Measurements from ENCODE around the gene FILIP1L.

FILIP1L gene

DNA sequence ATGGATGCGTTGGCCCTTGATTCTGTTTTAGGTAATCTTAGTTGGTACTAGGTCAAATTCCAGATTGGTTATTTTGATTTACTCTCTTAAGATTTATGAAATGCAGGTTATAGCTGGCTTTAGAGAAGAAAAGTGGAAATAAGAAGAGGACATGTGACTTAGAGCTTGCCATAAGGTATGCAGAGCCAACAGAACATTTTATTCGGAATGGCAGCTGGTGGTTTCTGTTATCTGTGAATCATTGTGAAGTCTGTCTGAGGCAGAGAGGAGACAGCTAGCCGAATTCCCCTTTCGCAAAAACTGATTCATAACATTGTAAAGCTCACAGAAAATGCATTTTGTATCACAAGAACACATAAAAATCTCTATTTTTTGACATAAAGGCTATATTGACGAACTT lies 82.1 kb downstream of the FILIP1L start:
- H3K27me3 ChIP-seq (ENCODE audit: control insufficient read depth, insufficient read depth, low read length), result no peaks in the 10 kb centered on the region
- H3K4me1 ChIP-seq (ENCODE audit: control insufficient read depth, insufficient read depth, low read length), result peaks cover 21% of the 10 kb centered on the region
- peak overlapping the region; percentile 48 for H3K4me2 ChIP-seq (ENCODE audit: low read length)
- no peak overlapping the region for H3K4me3 ChIP-seq (ENCODE audit: low read length)
- H3K9ac ChIP-seq (ENCODE audit: low read depth, low read length), result peak overlapping the region; percentile 8
- no peaks in the 10 kb centered on the region for H3K36me3 ChIP-seq (ENCODE audit: insufficient read depth, low read length)
- H3K9me3 ChIP-seq (replicated peaks; ENCODE audit: low read length), result no peaks in the 10 kb centered on the region

DNA sequence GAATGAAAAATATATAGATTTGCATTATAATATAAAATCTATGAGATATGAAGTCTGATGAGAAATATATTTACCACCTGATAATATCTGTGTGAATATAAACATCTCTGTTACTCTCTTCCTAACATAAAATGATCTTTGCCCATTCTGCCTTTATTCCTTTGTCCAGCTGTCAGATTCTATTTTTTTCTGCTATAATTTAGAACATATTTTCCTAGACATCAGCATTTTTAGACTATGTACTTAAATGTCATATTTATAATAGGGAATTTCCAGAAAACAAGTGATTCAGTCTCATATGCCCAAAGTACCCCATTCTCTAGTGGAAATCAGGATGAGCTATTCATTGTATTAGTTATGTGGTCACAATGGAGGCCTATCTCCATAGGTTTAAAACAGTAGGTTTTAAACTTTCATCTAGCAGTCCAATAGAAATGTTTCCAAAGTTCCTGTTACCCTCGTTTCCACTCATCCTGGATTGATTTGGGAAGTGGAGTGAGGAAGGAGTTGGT lies 83.3 kb downstream of the FILIP1L start:
- Histone ChIP-seq H3K4me1 (ENCODE audit: control insufficient read depth, insufficient read depth, low read length) (peaks cover 21% of the 10 kb centered on the region), H3K9me3 (replicated peaks; ENCODE audit: low read length) (no peaks in the 10 kb centered on the region), H3K36me3 (ENCODE audit: insufficient read depth, low read length) (no peaks in the 10 kb centered on the region), H3K4me2 (ENCODE audit: low read length) (no peak overlapping the region), H3K4me3 (ENCODE audit: low read length) (no peak overlapping the region), H3K27me3 (ENCODE audit: control insufficient read depth, insufficient read depth, low read length) (no peaks in the 10 kb centered on the region), H3K9ac (ENCODE audit: low read depth, low read length) (no peak overlapping the region)

DNA sequence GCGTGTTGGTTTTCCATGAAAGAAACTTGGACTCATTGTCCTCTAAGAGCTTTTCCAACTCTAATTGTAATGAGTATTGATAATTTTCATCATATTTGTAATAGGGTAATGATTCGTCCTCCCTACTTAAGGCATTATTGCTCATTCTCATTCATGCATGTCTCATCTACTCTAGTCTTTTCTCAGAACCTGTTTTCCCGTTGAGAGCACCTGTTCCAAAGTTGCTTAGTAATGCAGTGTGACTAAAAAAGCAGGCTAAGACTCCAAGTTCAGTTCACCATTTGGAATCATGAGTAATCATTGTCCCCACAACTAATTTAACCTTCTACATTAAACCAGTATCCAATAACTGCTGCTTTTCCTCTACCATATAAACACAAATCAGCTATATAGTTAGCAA lies 84.0 kb downstream of the FILIP1L start:
- H3K9ac ChIP-seq (ENCODE audit: low read depth, low read length), result no peak overlapping the region
- H3K9me3 ChIP-seq (replicated peaks; ENCODE audit: low read length), result no peaks in the 10 kb centered on the region
- no peaks in the 10 kb centered on the region for H3K27me3 ChIP-seq (ENCODE audit: control insufficient read depth, insufficient read depth, low read length)
- H3K4me1 ChIP-seq (ENCODE audit: control insufficient read depth, insufficient read depth, low read length), result peaks cover 21% of the 10 kb centered on the region
- H3K4me2 ChIP-seq (ENCODE audit: low read length), result no peak overlapping the region
- H3K4me3 ChIP-seq (ENCODE audit: low read length), result no peak overlapping the region
- H3K36me3 ChIP-seq (ENCODE audit: insufficient read depth, low read length), result no peaks in the 10 kb centered on the region

DNA sequence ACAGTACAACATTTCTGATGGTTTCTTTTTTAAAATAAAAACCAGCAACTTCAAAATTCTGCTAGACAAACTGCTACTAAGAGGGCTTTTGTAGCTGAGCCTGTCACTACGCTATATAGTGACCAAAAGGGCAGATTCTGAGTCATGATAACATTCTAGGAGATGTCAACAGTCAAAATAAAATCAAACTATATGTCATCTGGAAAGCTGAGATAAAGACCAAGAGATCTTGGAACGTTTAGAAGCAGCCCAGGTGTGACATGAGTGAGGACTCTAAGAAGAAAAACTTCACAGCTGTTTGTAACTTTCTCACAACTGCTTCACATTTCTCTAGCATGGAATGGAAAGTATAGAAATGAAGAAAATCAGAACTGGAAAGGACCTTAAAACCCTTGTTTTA lies 84.6 kb downstream of the FILIP1L start:
- Histone ChIP-seq H3K4me3 (ENCODE audit: low read length) (no peak overlapping the region), H3K9ac (ENCODE audit: low read depth, low read length) (no peak overlapping the region), H3K9me3 (replicated peaks; ENCODE audit: low read length) (no peaks in the 10 kb centered on the region), H3K4me1 (ENCODE audit: control insufficient read depth, insufficient read depth, low read length) (peaks cover 25% of the 10 kb centered on the region), H3K27me3 (ENCODE audit: control insufficient read depth, insufficient read depth, low read length) (no peaks in the 10 kb centered on the region), H3K4me2 (ENCODE audit: low read length) (no peak overlapping the region), H3K36me3 (ENCODE audit: insufficient read depth, low read length) (no peaks in the 10 kb centered on the region)

DNA sequence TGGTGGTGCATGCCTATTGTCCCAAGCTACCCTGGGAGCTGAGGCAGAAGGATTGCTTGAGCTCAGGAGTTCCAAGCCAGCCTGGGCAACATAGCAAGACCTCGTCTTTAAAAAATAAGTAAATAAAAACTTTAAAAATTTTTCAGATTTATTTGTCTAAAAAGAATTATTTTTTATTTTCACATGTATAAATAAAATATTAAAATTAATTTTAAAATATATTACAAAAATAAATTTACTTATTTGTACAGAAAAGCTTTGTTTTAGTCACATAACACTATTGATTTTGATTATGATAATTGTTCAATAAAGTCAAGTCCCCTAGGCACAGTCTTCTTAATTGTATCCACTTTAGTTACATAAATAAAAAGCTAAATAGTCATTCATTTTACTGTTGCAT lies 85.2 kb downstream of the FILIP1L start:
- no peak overlapping the region for H3K9ac ChIP-seq (ENCODE audit: low read depth, low read length)
- peaks cover 27% of the 10 kb centered on the region for H3K4me1 ChIP-seq (ENCODE audit: control insufficient read depth, insufficient read depth, low read length)
- H3K4me3 ChIP-seq (ENCODE audit: low read length), result no peak overlapping the region
- H3K4me2 ChIP-seq (ENCODE audit: low read length), result no peak overlapping the region
- no peaks in the 10 kb centered on the region for H3K9me3 ChIP-seq (replicated peaks; ENCODE audit: low read length)
- H3K36me3 ChIP-seq (ENCODE audit: insufficient read depth, low read length), result no peaks in the 10 kb centered on the region
- H3K27me3 ChIP-seq (ENCODE audit: control insufficient read depth, insufficient read depth, low read length), result no peaks in the 10 kb centered on the region

DNA sequence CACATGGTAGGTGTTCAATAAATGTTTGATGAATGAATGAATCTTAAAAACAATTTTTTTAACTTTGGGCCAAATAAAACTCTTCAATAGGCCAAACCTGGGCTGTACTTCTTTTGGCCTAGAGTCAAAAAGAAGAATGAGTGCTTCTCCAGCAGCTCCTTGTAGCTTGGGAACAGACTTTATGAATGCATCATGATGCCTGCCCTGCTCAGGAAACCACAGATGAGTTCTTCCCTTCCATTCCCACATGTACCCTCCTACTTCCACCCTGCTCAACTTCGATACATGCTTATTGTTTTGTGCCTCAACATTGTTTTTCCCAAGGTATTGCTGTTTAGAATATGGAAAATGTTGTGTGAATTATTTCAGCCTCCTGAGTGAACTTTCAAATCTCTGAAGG lies 87.0 kb downstream of the FILIP1L start:
- H3K9ac ChIP-seq (ENCODE audit: low read depth, low read length), result no peak overlapping the region
- no peak overlapping the region for H3K4me2 ChIP-seq (ENCODE audit: low read length)
- no peaks in the 10 kb centered on the region for H3K36me3 ChIP-seq (ENCODE audit: insufficient read depth, low read length)
- H3K4me3 ChIP-seq (ENCODE audit: low read length), result no peak overlapping the region
- H3K4me1 ChIP-seq (ENCODE audit: control insufficient read depth, insufficient read depth, low read length), result peaks cover 14% of the 10 kb centered on the region
- no peaks in the 10 kb centered on the region for H3K27me3 ChIP-seq (ENCODE audit: control insufficient read depth, insufficient read depth, low read length)
- H3K9me3 ChIP-seq (replicated peaks; ENCODE audit: low read length), result no peaks in the 10 kb centered on the region

DNA sequence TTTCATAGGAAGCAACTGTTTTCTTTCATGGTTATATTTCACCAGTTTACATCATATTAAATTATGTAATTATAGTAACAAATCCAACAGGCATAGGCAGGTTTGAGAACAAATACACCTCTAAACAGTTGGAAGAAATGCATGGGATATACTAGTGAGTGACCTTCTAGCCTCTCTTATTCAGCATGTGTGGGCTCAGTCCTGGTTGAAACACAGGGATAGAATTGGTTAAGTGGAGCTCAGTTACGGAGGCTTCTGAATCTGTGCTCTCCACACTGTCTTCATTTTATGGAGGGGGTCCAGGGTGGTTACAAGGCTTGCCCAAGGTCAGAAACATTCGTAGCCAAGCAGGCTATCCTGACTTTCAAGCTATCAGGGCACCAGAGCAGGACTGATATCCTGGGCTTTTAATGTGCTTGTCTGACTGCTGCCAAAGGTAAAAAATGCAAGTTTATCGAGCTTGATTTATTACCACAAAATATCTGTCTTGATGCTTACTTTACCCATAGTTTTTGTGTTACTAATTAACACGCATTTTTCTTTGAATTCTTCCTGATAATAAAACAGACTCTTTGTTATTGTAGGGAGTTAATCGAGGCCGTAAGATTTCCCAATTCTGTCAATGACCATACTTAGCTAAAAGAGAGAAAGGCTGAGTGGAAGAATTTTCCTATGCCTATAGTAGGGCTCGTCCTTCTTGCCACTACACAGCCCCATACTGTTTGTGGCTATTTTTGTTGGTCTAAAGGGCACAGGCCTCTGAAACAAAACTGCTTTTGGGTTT lies 89.6 kb downstream of the FILIP1L start:
- Histone ChIP-seq H3K4me3 (ENCODE audit: low read length) (no peak overlapping the region), H3K4me1 (ENCODE audit: control insufficient read depth, insufficient read depth, low read length) (peaks cover 6% of the 10 kb centered on the region), H3K9ac (ENCODE audit: low read depth, low read length) (no peak overlapping the region), H3K36me3 (ENCODE audit: insufficient read depth, low read length) (no peaks in the 10 kb centered on the region), H3K9me3 (replicated peaks; ENCODE audit: low read length) (no peaks in the 10 kb centered on the region), H3K27me3 (ENCODE audit: control insufficient read depth, insufficient read depth, low read length) (no peaks in the 10 kb centered on the region), H3K4me2 (ENCODE audit: low read length) (no peak overlapping the region)

DNA sequence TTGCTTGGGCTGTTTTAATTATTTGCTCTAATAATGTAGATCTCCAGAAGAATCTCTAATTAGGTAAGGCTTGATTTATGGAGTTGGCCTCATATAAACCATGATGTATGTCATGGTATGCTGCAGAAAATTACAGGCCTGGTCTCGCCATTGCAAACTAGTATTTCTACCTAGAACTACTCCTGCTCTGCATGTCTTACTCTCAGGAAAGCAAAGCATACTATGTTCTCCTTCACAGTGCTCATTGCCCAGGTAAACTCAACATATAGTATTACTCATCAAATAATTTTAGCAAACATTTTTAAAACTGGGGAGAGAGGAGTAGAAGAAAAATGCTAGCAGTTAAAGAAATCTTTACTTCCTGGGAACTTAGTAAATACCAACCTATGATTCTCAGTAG lies 90.7 kb downstream of the FILIP1L start:
- H3K36me3 ChIP-seq (ENCODE audit: insufficient read depth, low read length), result no peaks in the 10 kb centered on the region
- H3K9ac ChIP-seq (ENCODE audit: low read depth, low read length), result no peak overlapping the region
- no peak overlapping the region for H3K4me2 ChIP-seq (ENCODE audit: low read length)
- no peaks in the 10 kb centered on the region for H3K27me3 ChIP-seq (ENCODE audit: control insufficient read depth, insufficient read depth, low read length)
- peaks cover 6% of the 10 kb centered on the region for H3K4me1 ChIP-seq (ENCODE audit: control insufficient read depth, insufficient read depth, low read length)
- no peaks in the 10 kb centered on the region for H3K9me3 ChIP-seq (replicated peaks; ENCODE audit: low read length)
- H3K4me3 ChIP-seq (ENCODE audit: low read length), result no peak overlapping the region

DNA sequence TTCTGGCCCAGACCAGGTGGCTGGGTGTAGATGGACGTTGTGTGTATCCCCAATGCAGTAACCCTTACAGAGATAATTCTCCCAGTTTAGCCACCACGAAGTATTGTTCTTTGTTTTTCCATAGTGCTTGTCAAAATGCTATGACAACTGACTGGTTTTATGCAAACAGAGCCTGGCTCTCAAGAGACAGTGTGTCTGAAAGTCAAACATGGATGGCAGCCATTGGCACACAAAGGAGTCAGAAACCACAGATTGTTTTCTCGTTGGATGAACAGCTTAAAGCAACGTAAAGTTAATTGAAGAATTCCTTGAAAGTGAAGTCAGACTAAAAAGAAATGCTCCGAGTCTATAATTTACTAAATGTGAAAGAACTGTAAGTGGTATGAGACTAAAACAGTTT lies 91.2 kb downstream of the FILIP1L start:
- Histone ChIP-seq H3K36me3 (ENCODE audit: insufficient read depth, low read length) (no peaks in the 10 kb centered on the region), H3K27me3 (ENCODE audit: control insufficient read depth, insufficient read depth, low read length) (no peaks in the 10 kb centered on the region), H3K4me1 (ENCODE audit: control insufficient read depth, insufficient read depth, low read length) (peaks cover 6% of the 10 kb centered on the region), H3K4me2 (ENCODE audit: low read length) (no peak overlapping the region), H3K9me3 (replicated peaks; ENCODE audit: low read length) (no peaks in the 10 kb centered on the region), H3K9ac (ENCODE audit: low read depth, low read length) (no peak overlapping the region), H3K4me3 (ENCODE audit: low read length) (no peak overlapping the region)

DNA sequence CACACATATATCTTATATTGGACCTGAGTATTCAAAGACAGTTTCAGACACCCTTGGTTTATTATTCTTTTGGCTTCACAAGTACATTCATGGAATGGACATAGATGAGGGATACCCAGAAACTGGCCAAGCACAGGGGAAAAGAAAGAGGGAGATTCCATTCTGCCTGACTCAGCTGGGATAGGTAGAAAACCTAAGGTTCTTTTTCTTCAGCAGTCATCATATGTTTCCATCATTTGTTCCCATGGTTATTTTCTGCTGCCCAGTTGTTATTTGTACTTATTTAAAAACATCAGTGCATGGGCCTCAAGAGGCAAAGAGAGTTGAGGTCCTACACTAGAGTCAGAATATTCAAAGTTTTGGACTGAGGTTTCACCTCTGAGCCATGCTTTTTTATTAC lies 91.8 kb downstream of the FILIP1L start:
- Histone ChIP-seq H3K36me3 (ENCODE audit: insufficient read depth, low read length) (no peaks in the 10 kb centered on the region), H3K4me2 (ENCODE audit: low read length) (no peak overlapping the region), H3K4me1 (ENCODE audit: control insufficient read depth, insufficient read depth, low read length) (peaks cover 6% of the 10 kb centered on the region), H3K27me3 (ENCODE audit: control insufficient read depth, insufficient read depth, low read length) (no peaks in the 10 kb centered on the region), H3K9me3 (replicated peaks; ENCODE audit: low read length) (no peaks in the 10 kb centered on the region), H3K4me3 (ENCODE audit: low read length) (no peak overlapping the region), H3K9ac (ENCODE audit: low read depth, low read length) (no peak overlapping the region)

DNA sequence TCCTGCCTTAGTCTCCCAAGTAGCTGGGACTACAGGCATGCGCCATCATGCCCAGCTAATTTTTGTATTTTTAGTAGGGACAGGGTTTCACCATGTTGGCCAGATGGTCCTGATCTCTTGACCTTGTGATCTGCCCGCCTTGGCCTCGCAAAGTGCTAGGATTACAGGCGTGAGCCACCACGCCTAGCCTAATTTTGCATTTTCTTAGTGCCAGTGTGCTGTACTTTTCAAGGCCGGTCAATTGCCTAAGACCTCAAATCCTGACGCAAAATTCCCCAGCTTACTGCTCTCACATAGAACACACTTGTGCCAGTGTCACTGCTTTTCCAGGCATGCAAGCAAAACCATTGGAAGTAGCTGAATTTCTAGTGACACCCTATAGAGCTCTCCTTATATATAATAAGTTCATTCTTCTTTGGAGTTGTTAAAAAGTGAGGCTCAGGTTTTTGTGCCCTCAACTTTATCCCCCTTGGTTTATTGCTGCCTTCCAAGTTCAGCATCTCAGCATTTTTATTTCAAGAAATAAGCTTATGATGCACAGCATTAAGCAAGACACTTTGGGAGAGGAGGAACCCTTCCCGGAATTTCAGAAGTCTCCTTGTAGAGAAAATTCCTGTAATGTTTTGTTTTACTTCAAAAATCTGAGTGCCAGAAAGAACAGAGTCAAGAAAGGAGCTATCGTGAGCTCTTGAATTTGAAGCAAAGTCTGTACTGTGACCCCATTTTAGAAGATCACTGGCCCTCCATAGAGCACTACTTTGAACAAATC lies 93.2 kb downstream of the FILIP1L start:
- Histone ChIP-seq H3K9me3 (replicated peaks; ENCODE audit: low read length) (no peaks in the 10 kb centered on the region), H3K9ac (ENCODE audit: low read depth, low read length) (no peak overlapping the region), H3K4me2 (ENCODE audit: low read length) (no peak overlapping the region), H3K27me3 (ENCODE audit: control insufficient read depth, insufficient read depth, low read length) (no peaks in the 10 kb centered on the region), H3K36me3 (ENCODE audit: insufficient read depth, low read length) (no peaks in the 10 kb centered on the region), H3K4me3 (ENCODE audit: low read length) (no peak overlapping the region), H3K4me1 (ENCODE audit: control insufficient read depth, insufficient read depth, low read length) (peaks cover 6% of the 10 kb centered on the region)
